Left renal pelvis (tissue), 4 donors: ENCODE results near the gene PCDHA9. TPM values are rescaled to one million over a fixed set of nuclear protein-coding genes. Genes with fewer than 3 reads are reported as not detected.
"Not testable (repeated sequence)": the region's sequence is repeated elsewhere in the genome, so short reads cannot be mapped to it uniquely, and the experiment has no call there.

ENCODE experiments used
- DNase-seq, 4 donors: peaks; one replicate each; pipeline ENCODE4 v3.0.0-alpha.2; 2013; ENCODE audit warnings: low read depth in 4 of 4, low spot score in 3 of 4
- polyA plus RNA-seq, 4 donors: library from polyadenylated mRNA; unstranded; fragments of 120-200 nt; gene quantifications; one replicate each; pipeline ENCODE4 v1.2.1, GENCODE V29; 2013; ENCODE audit not compliant: insufficient read length in 4 of 4

Gene PCDHA9
- under 1 TPM in 3 of 4 donors, not detected in 1; 0.03 to 0.12 (median 0.06) TPM for polyA plus RNA-seq

GRCh38 chr5:140848139-140849102 lies at the start of gene PCDHA9:
PCDHA9 (plus strand) TSS chr5:140848382; CDS start chr5:140848496, 114 bp downstream.
- DNase-seq: not testable (repeated sequence)

- DNase-seq: no peak
Measured at GRCh38 chr5:140800816-140801493, 47.2 kb upstream of the PCDHA9 start, which contains the start of gene PCDHA3. PCDHA3 (plus strand) TSS chr5:140801057.

GRCh38 chr5:140801494-140801841 lies 46.7 kb upstream of the PCDHA9 start:
- no peak for DNase-seq

- DNase-seq: not testable (repeated sequence)
Measured at GRCh38 chr5:140802381-140802780, 45.8 kb upstream of the PCDHA9 start.

- DNase-seq: no peak
Measured at GRCh38 chr5:140802781-140803271, 45.4 kb upstream of the PCDHA9 start.

- no peak for DNase-seq
Measured at GRCh38 chr5:140806834-140807775, 41.1 kb upstream of the PCDHA9 start, which contains the start of gene PCDHA4. PCDHA4 (plus strand) TSS chr5:140807068.

GRCh38 chr5:140808241-140808888 lies 39.8 kb upstream of the PCDHA9 start:
- not testable (repeated sequence) for DNase-seq

- DNase-seq: no peak
Measured at GRCh38 chr5:140808889-140809291, 39.3 kb upstream of the PCDHA9 start.

- no peak for DNase-seq
Measured at GRCh38 chr5:140821375-140822280, 26.6 kb upstream of the PCDHA9 start, which contains the start of gene PCDHA5. PCDHA5 (plus strand) TSS chr5:140821613.

GRCh38 chr5:140822281-140822629 lies 25.9 kb upstream of the PCDHA9 start:
- no peak for DNase-seq

- DNase-seq: not testable (repeated sequence)
Measured at GRCh38 chr5:140822969-140823368, 25.2 kb upstream of the PCDHA9 start.

- no peak for DNase-seq
Measured at GRCh38 chr5:140823475-140823874, 24.7 kb upstream of the PCDHA9 start.

- DNase-seq: no peak
Measured at GRCh38 chr5:140827704-140828361, 20.3 kb upstream of the PCDHA9 start, which contains the start of gene PCDHA6. PCDHA6 (plus strand) TSS chr5:140827960; CDS start chr5:140828092, 132 bp downstream.

GRCh38 chr5:140828362-140828737 lies 19.8 kb upstream of the PCDHA9 start:
- DNase-seq: no peak

- not testable (repeated sequence) for DNase-seq
Measured at GRCh38 chr5:140829511-140830501, 18.4 kb upstream of the PCDHA9 start.

- DNase-seq: no peak
Measured at GRCh38 chr5:140833993-140834392, 14.2 kb upstream of the PCDHA9 start, which contains the start of gene PCDHA7. PCDHA7 (plus strand) TSS chr5:140834269; CDS start chr5:140834384, 115 bp downstream.
